Measurements from ENCODE around the gene CEP112. TPM values are rescaled to one million over a fixed set of nuclear protein-coding genes. Genes with fewer than 3 reads are reported as not detected.
"Not testable (repeated sequence)": the region's sequence is repeated elsewhere in the genome, so short reads cannot be mapped to it uniquely, and the experiment has no call there.

Gene CEP112
- polyA plus RNA-seq, 1 donor, result 4.4 TPM

DNA sequence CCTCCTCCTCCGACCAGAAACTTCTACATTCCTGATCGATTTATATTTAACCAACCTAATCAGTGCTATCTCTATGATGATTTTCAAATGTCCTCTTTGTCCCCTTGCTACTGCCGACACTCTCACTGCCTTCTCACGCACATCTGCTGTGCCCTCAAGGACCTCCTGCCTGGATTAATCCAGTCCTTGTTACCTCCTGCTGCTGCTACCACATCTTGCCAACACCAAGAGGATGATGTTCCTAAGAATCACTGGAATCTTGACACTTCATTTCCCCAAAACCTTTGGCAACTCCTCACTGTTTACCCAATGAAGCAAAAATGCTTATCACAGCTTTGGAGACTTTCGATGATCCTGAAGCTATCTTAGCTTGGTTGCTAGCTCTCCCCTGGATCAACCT is 343.2 kb downstream of the CEP112 start:
- no peak overlapping the region for H3K4me3 ChIP-seq (ENCODE audit: low read length)
- no peak overlapping the region for H3K27ac ChIP-seq (ENCODE audit: low read length)
- H3K4me1 ChIP-seq (ENCODE audit: control insufficient read depth, insufficient read depth, low read length), result no peaks in the 10 kb centered on the region
- 74% methylated on average over 3 of the region's 5 CpGs for WGBS (ENCODE audit: insufficient coverage, low lambda C conversion rate)
- no peaks in the 10 kb centered on the region for H3K36me3 ChIP-seq (ENCODE audit: control insufficient read depth, insufficient read depth, low read length)
- H3K9me3 ChIP-seq (ENCODE audit: control insufficient read depth, low read depth, low read length), result no peaks in the 10 kb centered on the region
- no peaks in the 10 kb centered on the region for H3K27me3 ChIP-seq (ENCODE audit: control insufficient read depth, insufficient read depth, low read length)
- no peak for DNase-seq

GRCh38 chr17:65841089-65841488 is 350.8 kb downstream of the CEP112 start:
- Histone ChIP-seq H3K36me3 (ENCODE audit: control insufficient read depth, insufficient read depth, low read length) (no peaks in the 10 kb centered on the region), H3K27ac (ENCODE audit: low read length) (no peak overlapping the region), H3K9me3 (ENCODE audit: control insufficient read depth, low read depth, low read length) (peaks cover 15% of the 10 kb centered on the region), H3K4me3 (ENCODE audit: low read length) (no peak overlapping the region), H3K27me3 (ENCODE audit: control insufficient read depth, insufficient read depth, low read length) (no peaks in the 10 kb centered on the region), H3K4me1 (ENCODE audit: control insufficient read depth, insufficient read depth, low read length) (no peaks in the 10 kb centered on the region)
- WGBS (ENCODE audit: insufficient coverage, low lambda C conversion rate), result 17% methylated on average over 1 of the region's 1 CpG
- DNase-seq, result peak in 1 of 2 donors; percentile 23

- not testable (repeated sequence) for H3K4me1 ChIP-seq (ENCODE audit: control insufficient read depth, insufficient read depth, low read length); H3K4me3 ChIP-seq (ENCODE audit: low read length); H3K27me3 ChIP-seq (ENCODE audit: control insufficient read depth, insufficient read depth, low read length); H3K27ac ChIP-seq (ENCODE audit: low read length); H3K36me3 ChIP-seq (ENCODE audit: control insufficient read depth, insufficient read depth, low read length); DNase-seq
- WGBS (ENCODE audit: insufficient coverage, low lambda C conversion rate), result no CpG with 5 or more reads among the region's 24 CpGs
- H3K9me3 ChIP-seq (ENCODE audit: control insufficient read depth, low read depth, low read length), result peaks cover 22% of the 10 kb centered on the region
Observed at GRCh38 chr17:65837232-65837631, 354.7 kb downstream of the CEP112 start.

DNA sequence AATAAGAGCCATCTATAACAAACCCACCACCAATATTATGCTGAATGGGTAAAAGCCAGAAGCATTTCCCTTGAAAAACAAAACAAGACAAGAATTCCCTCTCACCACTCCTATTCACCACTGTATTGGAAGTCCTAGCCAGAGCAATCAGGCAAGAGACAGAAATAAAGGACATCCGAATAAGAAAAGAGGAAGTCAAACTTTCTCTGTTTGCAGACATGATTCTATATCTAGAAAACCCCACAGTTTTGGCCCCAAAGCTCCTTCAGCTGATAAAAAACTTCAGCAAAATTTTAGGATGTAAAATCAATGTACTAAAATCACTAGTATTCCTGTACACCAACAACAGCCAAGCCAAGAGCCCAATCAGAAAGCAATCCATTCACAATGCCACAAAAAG is 358.7 kb downstream of the CEP112 start:
- H3K4me1 ChIP-seq (ENCODE audit: control insufficient read depth, insufficient read depth, low read length), result no peaks in the 10 kb centered on the region
- no peaks in the 10 kb centered on the region for H3K36me3 ChIP-seq (ENCODE audit: control insufficient read depth, insufficient read depth, low read length)
- WGBS (ENCODE audit: insufficient coverage, low lambda C conversion rate), result 100% methylated on average over 1 of the region's 1 CpG
- H3K4me3 ChIP-seq (ENCODE audit: low read length), result no peak overlapping the region
- H3K9me3 ChIP-seq (ENCODE audit: control insufficient read depth, low read depth, low read length), result peaks cover 19% of the 10 kb centered on the region
- H3K27me3 ChIP-seq (ENCODE audit: control insufficient read depth, insufficient read depth, low read length), result no peaks in the 10 kb centered on the region
- DNase-seq, result no peak
- no peak overlapping the region for H3K27ac ChIP-seq (ENCODE audit: low read length)

DNA sequence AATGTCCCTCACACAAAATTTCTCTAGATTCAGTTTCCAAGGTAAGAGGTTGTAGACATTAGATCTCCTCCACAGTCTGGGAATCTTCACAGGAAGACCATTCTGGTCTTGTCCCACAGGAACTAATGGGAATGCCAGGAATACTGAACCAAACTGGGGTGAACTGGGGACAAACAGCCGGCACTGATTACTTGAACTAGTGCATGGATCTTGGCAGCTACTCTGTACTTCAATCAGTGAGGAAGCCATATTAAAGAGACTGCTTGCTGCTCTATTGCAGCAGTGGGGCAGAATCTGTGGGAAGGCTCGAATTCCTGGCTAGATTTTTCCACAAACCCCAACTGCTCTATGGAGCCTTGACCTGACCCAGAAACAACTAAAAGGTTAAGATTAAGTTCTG is 361.6 kb downstream of the CEP112 start:
- no peaks in the 10 kb centered on the region for H3K4me1 ChIP-seq (ENCODE audit: control insufficient read depth, insufficient read depth, low read length)
- WGBS (ENCODE audit: insufficient coverage, low lambda C conversion rate), result no CpG with 5 or more reads among the region's 2 CpGs
- no peak for DNase-seq
- H3K9me3 ChIP-seq (ENCODE audit: control insufficient read depth, low read depth, low read length), result peaks cover 5% of the 10 kb centered on the region
- H3K36me3 ChIP-seq (ENCODE audit: control insufficient read depth, insufficient read depth, low read length), result no peaks in the 10 kb centered on the region
- H3K27me3 ChIP-seq (ENCODE audit: control insufficient read depth, insufficient read depth, low read length), result no peaks in the 10 kb centered on the region
- H3K4me3 ChIP-seq (ENCODE audit: low read length), result no peak overlapping the region
- H3K27ac ChIP-seq (ENCODE audit: low read length), result no peak overlapping the region

DNA sequence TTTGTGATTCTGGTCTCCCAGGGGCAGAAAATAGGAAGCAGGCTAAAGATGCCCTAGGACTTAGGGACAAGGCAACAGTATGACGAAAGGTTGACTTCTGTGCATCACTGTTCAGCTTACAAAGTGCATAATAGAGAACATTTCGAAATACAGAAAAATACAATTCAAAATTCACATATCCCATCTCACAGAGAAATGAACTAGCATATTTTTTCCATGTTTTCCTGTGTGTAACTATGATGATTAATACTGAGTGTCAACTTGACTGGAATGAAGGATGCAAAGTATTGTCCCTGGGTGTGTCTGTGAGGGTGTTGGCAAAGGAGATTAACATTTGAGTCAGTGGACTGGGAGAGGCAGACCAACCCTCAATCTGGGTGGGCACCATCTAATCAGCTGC is 365.4 kb downstream of the CEP112 start:
- H3K36me3 ChIP-seq (ENCODE audit: control insufficient read depth, insufficient read depth, low read length); H3K27me3 ChIP-seq (ENCODE audit: control insufficient read depth, insufficient read depth, low read length); H3K27ac ChIP-seq (ENCODE audit: low read length); H3K4me3 ChIP-seq (ENCODE audit: low read length); DNase-seq; H3K4me1 ChIP-seq (ENCODE audit: control insufficient read depth, insufficient read depth, low read length); H3K9me3 ChIP-seq (ENCODE audit: control insufficient read depth, low read depth, low read length): not testable (repeated sequence)
- 100% methylated on average over 1 of the region's 2 CpGs for WGBS (ENCODE audit: insufficient coverage, low lambda C conversion rate)

GRCh38 chr17:65824901-65825300 is 367.0 kb downstream of the CEP112 start:
- DNase-seq, result no peak
- Histone ChIP-seq H3K4me3 (ENCODE audit: low read length) (no peak overlapping the region), H3K27me3 (ENCODE audit: control insufficient read depth, insufficient read depth, low read length) (no peaks in the 10 kb centered on the region), H3K36me3 (ENCODE audit: control insufficient read depth, insufficient read depth, low read length) (no peaks in the 10 kb centered on the region), H3K9me3 (ENCODE audit: control insufficient read depth, low read depth, low read length) (no peaks in the 10 kb centered on the region), H3K27ac (ENCODE audit: low read length) (no peak overlapping the region), H3K4me1 (ENCODE audit: control insufficient read depth, insufficient read depth, low read length) (no peaks in the 10 kb centered on the region)
- 100% methylated on average over 1 of the region's 1 CpG for WGBS (ENCODE audit: insufficient coverage, low lambda C conversion rate)

DNA sequence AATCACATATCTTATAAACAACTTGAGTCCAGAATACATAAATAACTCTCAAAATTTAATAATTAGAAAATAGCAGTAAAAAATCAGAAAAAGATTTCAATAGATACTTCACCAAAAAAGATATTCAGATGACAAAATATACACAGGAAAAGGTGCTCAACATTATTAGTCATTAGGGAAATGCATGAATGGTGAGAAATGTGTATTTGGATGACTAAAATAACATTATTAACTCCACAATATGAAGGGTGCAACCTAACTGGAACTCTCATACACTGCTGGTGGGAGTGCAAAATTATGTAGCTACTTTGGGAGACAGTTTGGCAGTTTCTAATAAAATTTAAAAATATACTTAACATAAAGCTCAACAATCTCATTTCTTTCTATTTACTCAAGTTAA is 368.2 kb downstream of the CEP112 start:
- Histone ChIP-seq H3K4me1 (ENCODE audit: control insufficient read depth, insufficient read depth, low read length) (no peaks in the 10 kb centered on the region), H3K9me3 (ENCODE audit: control insufficient read depth, low read depth, low read length) (no peaks in the 10 kb centered on the region), H3K27me3 (ENCODE audit: control insufficient read depth, insufficient read depth, low read length) (no peaks in the 10 kb centered on the region), H3K4me3 (ENCODE audit: low read length) (no peak overlapping the region), H3K36me3 (ENCODE audit: control insufficient read depth, insufficient read depth, low read length) (no peaks in the 10 kb centered on the region), H3K27ac (ENCODE audit: low read length) (no peak overlapping the region)
- no peak for DNase-seq

DNA sequence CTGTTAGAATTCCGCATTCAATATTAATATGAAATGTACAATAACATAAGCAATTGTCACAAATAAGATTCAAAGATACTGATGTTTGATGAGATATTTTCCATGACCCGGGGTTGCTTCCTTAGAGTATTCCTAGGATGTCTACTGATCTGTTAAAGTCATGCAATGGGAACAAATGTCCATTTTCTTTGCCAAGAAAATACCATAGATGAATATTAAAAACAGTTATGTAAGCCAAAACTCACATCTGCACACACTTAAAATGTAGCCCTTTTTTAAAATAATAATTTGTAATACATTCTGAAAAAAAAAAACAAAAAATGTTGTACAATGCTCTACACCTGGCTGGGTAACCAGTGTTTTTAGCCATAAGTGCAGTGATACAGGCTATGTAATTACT is 371.1 kb downstream of the CEP112 start:
- Histone ChIP-seq H3K4me1 (ENCODE audit: control insufficient read depth, insufficient read depth, low read length) (no peaks in the 10 kb centered on the region), H3K27me3 (ENCODE audit: control insufficient read depth, insufficient read depth, low read length) (no peaks in the 10 kb centered on the region), H3K36me3 (ENCODE audit: control insufficient read depth, insufficient read depth, low read length) (no peaks in the 10 kb centered on the region), H3K9me3 (ENCODE audit: control insufficient read depth, low read depth, low read length) (no peaks in the 10 kb centered on the region), H3K4me3 (ENCODE audit: low read length) (no peak overlapping the region), H3K27ac (ENCODE audit: low read length) (no peak overlapping the region)
- no CpG with 5 or more reads among the region's 2 CpGs for WGBS (ENCODE audit: insufficient coverage, low lambda C conversion rate)
- DNase-seq, result no peak

DNA sequence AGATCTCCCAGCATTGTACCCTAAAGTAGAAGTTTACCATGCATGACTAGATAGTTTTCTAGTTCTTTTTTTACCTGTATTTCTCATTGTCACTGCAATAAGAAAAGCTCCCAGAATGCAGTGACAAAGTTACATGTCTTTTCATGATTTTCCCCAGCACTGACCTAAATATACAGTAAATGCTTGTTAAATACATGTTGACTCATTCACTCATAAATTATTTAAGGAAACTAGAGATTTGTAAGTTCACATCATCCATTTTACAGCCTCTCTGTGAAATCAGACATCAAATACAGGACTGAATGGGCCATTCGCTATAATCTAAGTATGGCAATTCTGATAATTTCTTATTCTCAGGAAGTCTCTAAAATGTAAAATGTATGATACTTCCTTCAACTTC is 371.6 kb downstream of the CEP112 start:
- Histone ChIP-seq H3K4me3 (ENCODE audit: low read length) (no peak overlapping the region), H3K27me3 (ENCODE audit: control insufficient read depth, insufficient read depth, low read length) (no peaks in the 10 kb centered on the region), H3K36me3 (ENCODE audit: control insufficient read depth, insufficient read depth, low read length) (no peaks in the 10 kb centered on the region), H3K4me1 (ENCODE audit: control insufficient read depth, insufficient read depth, low read length) (no peaks in the 10 kb centered on the region), H3K27ac (ENCODE audit: low read length) (no peak overlapping the region), H3K9me3 (ENCODE audit: control insufficient read depth, low read depth, low read length) (no peaks in the 10 kb centered on the region)
- DNase-seq, result no peak
- no CpG with 5 or more reads among the region's 1 CpG for WGBS (ENCODE audit: insufficient coverage, low lambda C conversion rate)

- H3K27ac ChIP-seq (ENCODE audit: low read length), result no peak overlapping the region
- DNase-seq, result no peak
- H3K4me1 ChIP-seq (ENCODE audit: control insufficient read depth, insufficient read depth, low read length), result no peaks in the 10 kb centered on the region
- WGBS (ENCODE audit: insufficient coverage, low lambda C conversion rate), result 39% methylated on average over 3 of the region's 3 CpGs
- H3K9me3 ChIP-seq (ENCODE audit: control insufficient read depth, low read depth, low read length), result no peaks in the 10 kb centered on the region
- H3K4me3 ChIP-seq (ENCODE audit: low read length), result no peak overlapping the region
- H3K36me3 ChIP-seq (ENCODE audit: control insufficient read depth, insufficient read depth, low read length), result no peaks in the 10 kb centered on the region
- no peaks in the 10 kb centered on the region for H3K27me3 ChIP-seq (ENCODE audit: control insufficient read depth, insufficient read depth, low read length)
Observed at GRCh38 chr17:65819810-65820209, 372.1 kb downstream of the CEP112 start.
